ENCODE data around the gene CCDC190. TPM values are rescaled to one million over a fixed set of nuclear protein-coding genes. Genes with fewer than 3 reads are reported as not detected.

The CCDC190 gene
- total and polyA plus RNA-seq, 8 donors: 0.92 to 2.4 TPM; not detected in 6

- intact Hi-C loops (cut with DNase I; ENCODE audit: low total_unique reads): loop anchor here (10.0 kb wide), 1 partner anchor 319 kb away; no protein-coding TSS in a partner anchor
- Histone ChIP-seq H3K4me3 (no peak overlapping the region), H3K9me3 (no peaks in the 10 kb centered on the region), H3K27me3 (no peaks in the 10 kb centered on the region), H3K27ac (no peak overlapping the region), H3K36me3 (no peaks in the 10 kb centered on the region), H3K4me1 (peaks cover 0 to 5% (median 2%) of the 10 kb centered on the region in 4 donors)
- 58 to 72% (median 67%) methylated on average over 2 of the region's 2 CpGs for WGBS, 5 donors
- peak in 1 of 2 donors; percentile 37 for DNase-seq
- TF ChIP-seq POLR2A (IDR thresholded peaks at IDR 0.05) (no peak), CTCF (IDR thresholded peaks at IDR 0.05) (no peak), EP300 (IDR thresholded peaks at IDR 0.05) (no peak), POLR2AphosphoS5 (IDR thresholded peaks at IDR 0.05) (no peak)
Observed at GRCh38 chr1:162856260-162856659, 4.7 kb downstream of the CCDC190 start.

- intact Hi-C loops (cut with DNase I; ENCODE audit: low total_unique reads): loop anchor here (10.0 kb wide), 1 partner anchor 319 kb away; no protein-coding TSS in a partner anchor
- peaks cover 0 to 3% (median 0%) of the 10 kb centered on the region in 4 donors for H3K4me1 ChIP-seq
- H3K27ac ChIP-seq: no peak overlapping the region
- WGBS, 5 donors: 78 to 85% (median 80%) methylated on average over 4 of the region's 4 CpGs
- no peaks in the 10 kb centered on the region for H3K9me3 ChIP-seq
- H3K36me3 ChIP-seq: no peaks in the 10 kb centered on the region
- no peak overlapping the region for H3K4me3 ChIP-seq
- no peak for TF ChIP-seq CTCF (IDR thresholded peaks at IDR 0.05)
- no peak for TF ChIP-seq POLR2A (IDR thresholded peaks at IDR 0.05)
- TF ChIP-seq POLR2AphosphoS5 (IDR thresholded peaks at IDR 0.05): no peak
- TF ChIP-seq EP300 (IDR thresholded peaks at IDR 0.05): no peak
- DNase-seq: no peak
- H3K27me3 ChIP-seq: no peaks in the 10 kb centered on the region
Observed at GRCh38 chr1:162855461-162856150, 5.4 kb downstream of the CCDC190 start.

- Histone ChIP-seq H3K27ac (no peak overlapping the region), H3K36me3 (no peaks in the 10 kb centered on the region), H3K4me1 (peaks cover 0 to 3% (median 0%) of the 10 kb centered on the region in 4 donors), H3K27me3 (no peaks in the 10 kb centered on the region), H3K4me3 (no peak overlapping the region), H3K9me3 (no peaks in the 10 kb centered on the region)
- intact Hi-C loops (cut with DNase I; ENCODE audit: low total_unique reads): loop anchor here (10.0 kb wide), 1 partner anchor 320 kb away; no protein-coding TSS in a partner anchor
- TF ChIP-seq POLR2AphosphoS5 (IDR thresholded peaks at IDR 0.05) (peak in 1 of 3 donors; percentile 6), POLR2A (IDR thresholded peaks at IDR 0.05) (no peak), CTCF (IDR thresholded peaks at IDR 0.05) (peak in 5 of 7 experiments; percentile 55 to 76 (median 64))
- WGBS, 5 donors: 23 to 36% (median 32%) methylated on average over 4 of the region's 4 CpGs
- DNase-seq: peak; percentile 76 to 88
Observed at GRCh38 chr1:162854245-162854882, 6.6 kb downstream of the CCDC190 start.

- DNase-seq: no peak
- TF ChIP-seq EP300 (IDR thresholded peaks at IDR 0.05) (no peak), CTCF (IDR thresholded peaks at IDR 0.05) (no peak), POLR2AphosphoS5 (IDR thresholded peaks at IDR 0.05) (no peak), POLR2A (IDR thresholded peaks at IDR 0.05) (no peak)
- WGBS, 5 donors: 80 to 100% (median 93%) methylated on average over 1 of the region's 1 CpG
- Histone ChIP-seq H3K27ac (no peak overlapping the region), H3K4me3 (no peak overlapping the region), H3K4me1 (peaks cover 0 to 2% (median 0%) of the 10 kb centered on the region in 4 donors), H3K36me3 (no peaks in the 10 kb centered on the region), H3K9me3 (no peaks in the 10 kb centered on the region), H3K27me3 (no peaks in the 10 kb centered on the region)
- intact Hi-C loops (cut with DNase I; ENCODE audit: low total_unique reads): loop anchor here (10.0 kb wide), 1 partner anchor 323 kb away; no protein-coding TSS in a partner anchor
Observed at GRCh38 chr1:162851341-162851740, 9.6 kb downstream of the CCDC190 start.

All from stomach (tissue), 9 donors.